HCT116 (cell line): ENCODE measurements around the gene UBA52. TPM values are rescaled to one million over a fixed set of nuclear protein-coding genes. Genes with fewer than 3 reads are reported as not detected.

Source experiments
- ATAC-seq: fragments of 200-7000 bp; cut with Tn5 transposase; 2 replicates; pipeline ENCODE4 v1.9.1; 2020; ENCODE audit warnings: mild to moderate bottlenecking, moderate library complexity
- BruUV-seq: library from RNA; stranded (reverse); fragments of 400-500 nt; replicated peaks from 2 replicates; lab custom pipeline; 2021; lab: Mats Ljungman, UMichigan
- CTCF ChIA-PET: fragments of 300-600 bp; sonication (Branson Sonifier 250); formaldehyde crosslinking; loops from one replicate; lab custom pipeline; 2021; ENCODE audit warnings: antibody characterized with exemption; lab: Charles Lee
- POLR2A ChIA-PET: fragments of 300-600, 350-600 bp; sonication (Branson Sonifier 250); formaldehyde crosslinking; loops from one replicate; lab custom pipeline; 2021; ENCODE audit warnings: antibody characterized with exemption; lab: Charles Lee
- RAD21 ChIA-PET, 2 experiments: fragments of 300-600 bp; sonication (Branson Sonifier 250); formaldehyde crosslinking; loops; one replicate each; lab custom pipeline; 2023; ENCODE audit warnings: low total read pairs in 2 of 2; ENCODE audit not compliant: uncharacterized antibody in 2 of 2, unreplicated experiment in 2 of 2, low non-redundant PET in 1 of 2; lab: Charles Lee
- DNase-seq: peaks from one replicate; pipeline ENCODE4 v3.0.0-alpha.2; 2010; ENCODE audit warnings: low read depth, low spot score
- H2AFZ ChIP-seq: fragments of 200-600 bp; shearing (Covaris generic), sonication (generic); 2 replicates; pipeline ENCODE4 v1.6.1; 2017; ENCODE audit warnings: low read depth, mixed run types, mixed read lengths, antibody characterized with exemption, low read length; ENCODE audit not compliant: poor library complexity, severe bottlenecking
- H3K27ac ChIP-seq: 2 replicates; pipeline ENCODE4 v1.5.1; 2012; ENCODE audit warnings: low read depth, low read length
- H3K27me3 ChIP-seq: fragments of 200-600 bp; sonication (generic); 2 replicates; pipeline ENCODE4 v1.6.1; 2016; ENCODE audit warnings: mixed run types, low read length, mixed read lengths; ENCODE audit not compliant: insufficient read depth
- H3K36me3 ChIP-seq, 2 experiments: fragments of 200-500 bp in 1 of 2; fragments of 200-600 bp in 1 of 2; sonication (Bioruptor generic) in 1 of 2; sonication (generic) in 1 of 2; 2 replicates each; pipeline versions ENCODE4 v1.5.1 to v1.6.1; 2014 to 2016; ENCODE audit warnings: low read length in 2 of 2, inconsistent platforms in 1 of 2, mixed read lengths in 1 of 2, mixed run types in 1 of 2; ENCODE audit not compliant: insufficient read depth in 2 of 2, control insufficient read depth in 1 of 2
- H3K4me1 ChIP-seq, 2 experiments: fragments of 200-600 bp in 1 of 2; sonication (generic) in 1 of 2; 2 replicates each; pipeline versions ENCODE4 v1.5.1 to v1.6.1; 2012 to 2017; ENCODE audit warnings: low read length in 2 of 2, inconsistent platforms in 1 of 2, mild to moderate bottlenecking in 1 of 2, mixed read lengths in 1 of 2, mixed run types in 1 of 2, moderate library complexity in 1 of 2; ENCODE audit not compliant: insufficient read depth in 2 of 2, control insufficient read depth in 1 of 2
- H3K4me2 ChIP-seq: fragments of 200-600 bp; sonication (generic); 2 replicates; pipeline ENCODE4 v1.6.1; 2017; ENCODE audit warnings: mixed run types, low read length, mixed read lengths
- H3K4me3 ChIP-seq, 2 experiments: fragments of 200-600 bp in 1 of 2; sonication (generic) in 1 of 2; replicated peaks in 1 of 2; 2 replicates each; pipeline ENCODE4 v1.5.1; 2011 to 2016; ENCODE audit warnings: low read length in 2 of 2, control low read depth in 1 of 2, low read depth in 1 of 2, mild to moderate bottlenecking in 1 of 2, mixed read lengths in 1 of 2, mixed run types in 1 of 2
- H3K79me2 ChIP-seq: fragments of 200-600 bp; sonication (generic); 2 replicates; pipeline ENCODE4 v1.6.1; 2017; ENCODE audit warnings: mild to moderate bottlenecking, mixed run types, low read length, moderate library complexity, mixed read lengths; ENCODE audit not compliant: insufficient read depth
- H3K9ac ChIP-seq: fragments of 200-600 bp; sonication (generic); 2 replicates; pipeline ENCODE4 v1.6.1; 2016; ENCODE audit warnings: low read length, mixed read lengths
- H3K9me2 ChIP-seq: fragments of 200-600 bp; sonication (generic), shearing (Covaris generic); 2 replicates; pipeline ENCODE4 v1.6.1; 2017; ENCODE audit warnings: mixed run types, mild to moderate bottlenecking, moderate library complexity; ENCODE audit not compliant: insufficient read depth
- H3K9me3 ChIP-seq, 2 experiments: fragments of 200-500 bp in 1 of 2; fragments of 200-600 bp in 1 of 2; sonication (Bioruptor generic) in 1 of 2; sonication (generic) in 1 of 2; 2 replicates each; pipeline ENCODE4 v1.6.1; 2014 to 2017; ENCODE audit warnings: low read length in 2 of 2, mixed read lengths in 2 of 2, inconsistent platforms in 1 of 2, low read depth in 1 of 2, mild to moderate bottlenecking in 1 of 2, mixed run types in 1 of 2, moderate library complexity in 1 of 2; ENCODE audit not compliant: control insufficient read depth in 1 of 2, insufficient read depth in 1 of 2
- H4K20me1 ChIP-seq: fragments of 200-600 bp; sonication (generic), shearing (Covaris generic); 2 replicates; pipeline ENCODE4 v1.6.1; 2017; ENCODE audit warnings: mixed run types, mild to moderate bottlenecking, moderate library complexity; ENCODE audit not compliant: insufficient read depth
- ATF3 ChIP-seq: IDR thresholded peaks from 2 replicates; pipeline ENCODE4 v1.6.1; 2012
- CEBPB ChIP-seq: IDR thresholded peaks from 2 replicates; pipeline ENCODE4 v1.6.1; 2012; ENCODE audit warnings: low read depth
- EGR1 ChIP-seq: IDR thresholded peaks from 2 replicates; pipeline ENCODE4 v1.6.1; 2012; ENCODE audit warnings: low read depth
- EZH2 ChIP-seq: fragments of 200-600 bp; sonication (generic); IDR thresholded peaks from 2 replicates; pipeline ENCODE4 v1.6.1; 2017; ENCODE audit warnings: antibody characterized with exemption, mixed run types
- EZH2phosphoT487 ChIP-seq: fragments of 200-600 bp; IDR thresholded peaks from 2 replicates; pipeline ENCODE4 v1.6.1; 2018; ENCODE audit warnings: antibody characterized with exemption, borderline replicate concordance
- FOSL1 ChIP-seq: IDR thresholded peaks from 2 replicates; pipeline ENCODE4 v1.6.1; 2012; ENCODE audit warnings: low read depth
- JUND ChIP-seq: IDR thresholded peaks from 2 replicates; pipeline ENCODE4 v1.6.1; 2012
- POLR2A ChIP-seq: IDR thresholded peaks from 2 replicates; pipeline ENCODE4 v1.7.0; 2011; ENCODE audit warnings: borderline replicate concordance; ENCODE audit not compliant: insufficient read depth, insufficient read length; ENCODE audit errors: extremely low read depth
- POLR2AphosphoS5 ChIP-seq: IDR thresholded peaks from 2 replicates; pipeline ENCODE4 v1.6.1; 2011; ENCODE audit warnings: mild to moderate bottlenecking, low read depth, low read length, moderate library complexity
- SIN3A ChIP-seq: IDR thresholded peaks from 2 replicates; pipeline ENCODE4 v1.6.1; 2012; ENCODE audit warnings: low read depth
- SP1 ChIP-seq: IDR thresholded peaks from 2 replicates; pipeline ENCODE4 v1.6.1; 2012; ENCODE audit warnings: low read depth
- SRF ChIP-seq: IDR thresholded peaks from 2 replicates; pipeline ENCODE4 v1.6.1; 2012; ENCODE audit warnings: low read depth
- TCF7L2 ChIP-seq: IDR thresholded peaks from 2 replicates; pipeline ENCODE4 v1.7.0; 2011; ENCODE audit warnings: borderline replicate concordance, inconsistent platforms; ENCODE audit not compliant: insufficient read depth, insufficient read length; ENCODE audit errors: extremely low read depth
- YY1 ChIP-seq: IDR thresholded peaks from 2 replicates; pipeline ENCODE4 v1.6.1; 2011; ENCODE audit warnings: low read length, low read depth, moderate library complexity, mild to moderate bottlenecking; ENCODE audit not compliant: insufficient replicate concordance; ENCODE audit errors: extremely low read depth
- ZBTB33 ChIP-seq: IDR thresholded peaks from 2 replicates; pipeline ENCODE4 v1.6.1; 2011; ENCODE audit warnings: mild to moderate bottlenecking, low read length, moderate library complexity; ENCODE audit not compliant: insufficient replicate concordance; ENCODE audit errors: extremely low read depth
- ZFX ChIP-seq: fragments of 450-650 bp; IDR thresholded peaks from 2 replicates; pipeline ENCODE4 v1.6.1; 2017
- ZNF274 ChIP-seq: fragments of 200-500 bp; sonication (Bioruptor generic); IDR thresholded peaks from 2 replicates; pipeline ENCODE4 v1.6.1; 2014; ENCODE audit warnings: mild to moderate bottlenecking, low read depth, low read length, inconsistent platforms
- intact Hi-C: fragments of 100-400 bp; cut with micrococcal nuclease; formaldehyde crosslinking; loops from 2 replicates; pipeline ENCODE4 v1.10.0; 2022
- total RNA-seq: library from RNA; stranded (reverse); gene quantifications from one replicate; pipeline ENCODE4 v1.2.1, GENCODE V29; 2021; ENCODE audit not compliant: unreplicated experiment
- TF ChIP-seq, protein P1 (sequence below): IDR thresholded peaks from 2 replicates; pipeline ENCODE4 v1.6.1; 2012
- TF ChIP-seq, protein P2 (sequence below): IDR thresholded peaks from 2 replicates; pipeline ENCODE4 v1.6.1; 2012; ENCODE audit warnings: low read depth

The UBA52 gene
- total RNA-seq, 1 experiment from 2014 or later = 1,743 TPM

DNA sequence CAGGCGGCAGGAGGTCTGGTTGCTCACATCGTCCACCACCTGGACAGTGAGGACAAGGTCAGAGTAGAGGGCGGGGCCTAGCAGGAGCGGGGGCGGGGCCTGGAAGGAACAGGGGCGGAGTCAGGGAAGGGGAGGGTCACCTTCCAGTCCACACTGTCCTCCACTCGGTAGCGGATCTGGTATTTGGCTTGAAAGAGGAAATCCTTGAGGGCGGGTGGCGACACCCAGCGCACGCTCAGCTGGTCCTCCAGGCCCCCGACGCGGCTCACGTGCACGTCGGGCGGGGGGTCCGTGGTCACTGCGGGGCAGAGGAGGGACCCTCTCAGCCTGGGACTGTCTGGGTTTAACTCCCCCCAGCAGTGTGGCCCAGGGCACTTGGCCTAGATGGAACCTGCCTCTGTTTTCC is 25.1 kb downstream of the UBA52 start:
- peaks cover 11 to 25% of the 10 kb centered on the region in 2 experiments; a peak in 3 of 4 replicates for H3K4me1 ChIP-seq
- no TSS peak for BruUV-seq
- ATAC-seq (peak; percentile 70), DNase-seq (peak; percentile 10)
- H3K9me3 ChIP-seq = no peaks in the 10 kb centered on the region
- TF ChIP-seq POLR2A (no peak), EGR1 (no peak), SP1 (no peak), SRF (no peak), ATF3 (no peak), CEBPB (no peak), ZNF274 (no peak), SIN3A (no peak), ZFX (no peak), EZH2phosphoT487 (no peak), JUND (no peak), FOSL1 (no peak), YY1 (no peak), EZH2 (no peak), POLR2AphosphoS5 (no peak), TCF7L2 (no peak), ZBTB33 (no peak)
- TF ChIP-seq, protein P1, sequence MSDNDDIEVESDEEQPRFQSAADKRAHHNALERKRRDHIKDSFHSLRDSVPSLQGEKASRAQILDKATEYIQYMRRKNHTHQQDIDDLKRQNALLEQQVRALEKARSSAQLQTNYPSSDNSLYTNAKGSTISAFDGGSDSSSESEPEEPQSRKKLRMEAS = no peak
- TF ChIP-seq, protein P2, sequence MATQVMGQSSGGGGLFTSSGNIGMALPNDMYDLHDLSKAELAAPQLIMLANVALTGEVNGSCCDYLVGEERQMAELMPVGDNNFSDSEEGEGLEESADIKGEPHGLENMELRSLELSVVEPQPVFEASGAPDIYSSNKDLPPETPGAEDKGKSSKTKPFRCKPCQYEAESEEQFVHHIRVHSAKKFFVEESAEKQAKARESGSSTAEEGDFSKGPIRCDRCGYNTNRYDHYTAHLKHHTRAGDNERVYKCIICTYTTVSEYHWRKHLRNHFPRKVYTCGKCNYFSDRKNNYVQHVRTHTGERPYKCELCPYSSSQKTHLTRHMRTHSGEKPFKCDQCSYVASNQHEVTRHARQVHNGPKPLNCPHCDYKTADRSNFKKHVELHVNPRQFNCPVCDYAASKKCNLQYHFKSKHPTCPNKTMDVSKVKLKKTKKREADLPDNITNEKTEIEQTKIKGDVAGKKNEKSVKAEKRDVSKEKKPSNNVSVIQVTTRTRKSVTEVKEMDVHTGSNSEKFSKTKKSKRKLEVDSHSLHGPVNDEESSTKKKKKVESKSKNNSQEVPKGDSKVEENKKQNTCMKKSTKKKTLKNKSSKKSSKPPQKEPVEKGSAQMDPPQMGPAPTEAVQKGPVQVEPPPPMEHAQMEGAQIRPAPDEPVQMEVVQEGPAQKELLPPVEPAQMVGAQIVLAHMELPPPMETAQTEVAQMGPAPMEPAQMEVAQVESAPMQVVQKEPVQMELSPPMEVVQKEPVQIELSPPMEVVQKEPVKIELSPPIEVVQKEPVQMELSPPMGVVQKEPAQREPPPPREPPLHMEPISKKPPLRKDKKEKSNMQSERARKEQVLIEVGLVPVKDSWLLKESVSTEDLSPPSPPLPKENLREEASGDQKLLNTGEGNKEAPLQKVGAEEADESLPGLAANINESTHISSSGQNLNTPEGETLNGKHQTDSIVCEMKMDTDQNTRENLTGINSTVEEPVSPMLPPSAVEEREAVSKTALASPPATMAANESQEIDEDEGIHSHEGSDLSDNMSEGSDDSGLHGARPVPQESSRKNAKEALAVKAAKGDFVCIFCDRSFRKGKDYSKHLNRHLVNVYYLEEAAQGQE = no peak
- ChIA-PET RAD21 (no interaction called here), POLR2A (no interaction called here), CTCF (no interaction called here)
- H3K4me3 ChIP-seq = no peak overlapping the region
- no peaks in the 10 kb centered on the region for H3K79me2 ChIP-seq
- no peaks in the 10 kb centered on the region for H4K20me1 ChIP-seq
- no peak overlapping the region for H2AFZ ChIP-seq
- no peaks in the 10 kb centered on the region for H3K27me3 ChIP-seq
- H3K27ac ChIP-seq = no peak overlapping the region
- no peak overlapping the region for H3K9ac ChIP-seq
- no peaks in the 10 kb centered on the region for H3K36me3 ChIP-seq
- H3K9me2 ChIP-seq = no peaks in the 10 kb centered on the region
- no peak overlapping the region for H3K4me2 ChIP-seq
- intact Hi-C loops = loop anchor here (2.0 kb wide), 1 partner anchor 78 kb away; no protein-coding TSS in a partner anchor
